ENCODE data around the gene RERE.

DNA sequence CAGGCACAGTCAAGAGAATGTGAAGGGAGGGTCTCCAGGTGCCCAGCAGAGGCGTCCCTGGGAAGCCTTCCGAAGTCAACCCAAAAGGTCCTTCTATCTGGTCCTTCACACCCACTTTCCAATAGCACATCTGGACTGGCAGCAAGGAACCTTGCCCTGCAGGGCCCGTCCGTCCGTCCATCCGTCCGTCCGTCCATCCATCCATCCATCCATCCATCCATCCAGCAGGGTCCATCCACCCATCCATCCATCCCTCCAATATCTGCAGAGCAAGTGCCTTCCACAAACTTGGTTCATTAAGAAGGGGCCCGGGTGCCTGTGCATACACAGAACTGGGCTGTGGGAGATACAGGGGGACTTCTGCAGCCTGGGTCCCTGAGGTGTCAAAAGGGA lies 468.0 kb downstream of the RERE start:
- no peak for TF ChIP-seq POLR2A (IDR thresholded peaks at IDR 0.05)
- TF ChIP-seq, protein P1, sequence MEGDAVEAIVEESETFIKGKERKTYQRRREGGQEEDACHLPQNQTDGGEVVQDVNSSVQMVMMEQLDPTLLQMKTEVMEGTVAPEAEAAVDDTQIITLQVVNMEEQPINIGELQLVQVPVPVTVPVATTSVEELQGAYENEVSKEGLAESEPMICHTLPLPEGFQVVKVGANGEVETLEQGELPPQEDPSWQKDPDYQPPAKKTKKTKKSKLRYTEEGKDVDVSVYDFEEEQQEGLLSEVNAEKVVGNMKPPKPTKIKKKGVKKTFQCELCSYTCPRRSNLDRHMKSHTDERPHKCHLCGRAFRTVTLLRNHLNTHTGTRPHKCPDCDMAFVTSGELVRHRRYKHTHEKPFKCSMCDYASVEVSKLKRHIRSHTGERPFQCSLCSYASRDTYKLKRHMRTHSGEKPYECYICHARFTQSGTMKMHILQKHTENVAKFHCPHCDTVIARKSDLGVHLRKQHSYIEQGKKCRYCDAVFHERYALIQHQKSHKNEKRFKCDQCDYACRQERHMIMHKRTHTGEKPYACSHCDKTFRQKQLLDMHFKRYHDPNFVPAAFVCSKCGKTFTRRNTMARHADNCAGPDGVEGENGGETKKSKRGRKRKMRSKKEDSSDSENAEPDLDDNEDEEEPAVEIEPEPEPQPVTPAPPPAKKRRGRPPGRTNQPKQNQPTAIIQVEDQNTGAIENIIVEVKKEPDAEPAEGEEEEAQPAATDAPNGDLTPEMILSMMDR (IDR thresholded peaks at IDR 0.05) = no peak

Data from thyroid gland (tissue), 4 donors.